HG02852 (cell line): ENCODE results near the gene ANXA2R.
"Not testable (repeated sequence)": the region's sequence is repeated elsewhere in the genome, so short reads cannot be mapped to it uniquely, and the experiment has no call there.

Source experiments
- ATAC-seq: cut with Tn5 transposase; IDR thresholded peaks from one replicate; pipeline ENCODE4 v1.9.1; 2021; ENCODE audit warnings: mild to moderate bottlenecking, moderate library complexity; ENCODE audit not compliant: unreplicated experiment

Gene ANXA2R

GRCh38 chr5:43061352-43062075, 21.4 kb upstream of the ANXA2R start:
- no peak for ATAC-seq

GRCh38 chr5:43060020-43060419, 19.9 kb upstream of the ANXA2R start:
- ATAC-seq = not testable (repeated sequence)

- not testable (repeated sequence) for ATAC-seq
Observed at GRCh38 chr5:43055098-43055497, 15.0 kb upstream of the ANXA2R start.

GRCh38 chr5:43051684-43052083, 11.6 kb upstream of the ANXA2R start:
- ATAC-seq = no peak

GRCh38 chr5:43050384-43050783, 10.3 kb upstream of the ANXA2R start:
- no peak for ATAC-seq

DNA sequence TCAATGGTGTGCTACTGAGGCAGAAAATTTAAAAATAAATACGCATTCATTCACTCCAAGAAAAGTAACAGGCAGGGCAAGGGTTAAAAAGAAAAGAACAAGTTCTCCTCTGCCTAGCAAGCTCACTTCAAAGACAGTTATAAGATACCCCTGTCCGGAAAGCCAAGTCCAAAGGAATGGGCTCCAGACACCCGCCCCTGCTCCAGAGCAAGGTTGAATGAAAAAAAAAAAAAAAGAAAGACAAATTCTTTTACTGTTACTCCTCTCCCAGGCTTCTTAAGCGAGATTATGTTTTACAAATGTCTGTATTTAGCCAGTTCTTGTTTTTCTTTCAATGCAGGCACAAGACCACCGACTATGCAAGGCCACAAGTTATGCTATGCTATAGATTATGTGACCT, 9.1 kb upstream of the ANXA2R start:
- ATAC-seq = no peak

GRCh38 chr5:43046474-43046873, 6.4 kb upstream of the ANXA2R start:
- no peak for ATAC-seq

GRCh38 chr5:43045236-43045635, 5.1 kb upstream of the ANXA2R start:
- ATAC-seq = no peak

- no peak for ATAC-seq
Observed at GRCh38 chr5:43044181-43044914, 4.2 kb upstream of the ANXA2R start.

- no peak for ATAC-seq
Observed at GRCh38 chr5:43043400-43043756, 3.3 kb upstream of the ANXA2R start.

DNA sequence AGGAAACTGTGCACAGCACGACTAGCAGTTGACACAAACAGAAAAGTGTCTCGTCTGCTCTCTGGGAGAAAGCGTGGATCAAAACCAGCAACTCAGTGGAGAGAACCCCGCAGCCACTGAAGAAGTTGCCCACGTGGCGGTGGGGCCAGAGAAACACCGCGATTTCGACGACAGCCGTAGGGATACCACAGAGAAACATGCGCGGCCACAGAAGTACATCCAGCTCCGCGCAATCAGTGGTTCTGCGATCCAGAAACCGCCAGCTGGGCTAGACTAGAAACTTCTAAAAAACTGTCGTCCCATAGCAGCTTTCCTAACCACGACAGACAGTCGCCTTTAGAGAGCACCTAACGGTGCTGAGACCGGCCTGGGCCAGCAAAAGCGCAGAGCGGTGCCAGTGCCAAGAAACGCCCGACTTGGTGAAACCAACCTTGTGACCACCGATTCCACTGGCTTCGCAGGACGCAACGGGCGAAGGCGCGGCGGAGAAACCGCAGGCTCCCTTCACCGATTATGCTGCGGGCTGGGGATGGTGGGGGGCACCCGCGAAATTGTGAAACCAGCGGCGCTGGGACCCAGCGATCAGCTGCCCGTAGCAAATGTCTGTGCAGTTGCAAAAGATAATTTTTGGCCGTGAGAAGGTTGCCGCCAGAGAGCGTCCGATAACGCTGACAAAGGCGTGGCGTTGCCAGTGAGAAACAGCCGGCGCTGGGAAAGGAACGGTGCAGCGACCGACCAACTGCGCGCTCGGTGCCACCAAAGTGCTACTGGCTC, 2.7 kb upstream of the ANXA2R start:
- ATAC-seq = peak; percentile 25

DNA sequence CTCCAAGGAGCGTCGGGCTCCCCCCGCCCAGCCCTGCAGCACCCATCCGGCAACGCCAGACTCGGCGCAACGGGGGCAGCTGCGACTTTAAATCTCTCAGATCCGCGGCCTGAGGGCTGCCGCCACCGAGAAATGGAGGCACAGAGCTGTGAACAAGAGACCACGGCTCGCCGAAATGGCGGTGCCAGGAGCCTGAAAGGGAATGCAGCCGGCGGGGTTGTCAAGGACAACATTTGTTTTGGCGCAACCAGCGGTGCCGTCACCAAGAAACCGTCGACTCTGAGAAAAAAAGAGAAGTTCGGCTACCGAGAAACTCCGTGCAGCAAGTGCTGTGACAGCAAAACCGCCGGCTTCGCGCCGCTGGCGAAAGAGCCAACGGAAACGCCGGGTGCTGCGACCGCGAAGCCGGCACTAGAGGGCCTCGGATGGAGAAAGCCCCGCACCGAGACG, 2.1 kb upstream of the ANXA2R start:
- peak; percentile 26 for ATAC-seq

DNA sequence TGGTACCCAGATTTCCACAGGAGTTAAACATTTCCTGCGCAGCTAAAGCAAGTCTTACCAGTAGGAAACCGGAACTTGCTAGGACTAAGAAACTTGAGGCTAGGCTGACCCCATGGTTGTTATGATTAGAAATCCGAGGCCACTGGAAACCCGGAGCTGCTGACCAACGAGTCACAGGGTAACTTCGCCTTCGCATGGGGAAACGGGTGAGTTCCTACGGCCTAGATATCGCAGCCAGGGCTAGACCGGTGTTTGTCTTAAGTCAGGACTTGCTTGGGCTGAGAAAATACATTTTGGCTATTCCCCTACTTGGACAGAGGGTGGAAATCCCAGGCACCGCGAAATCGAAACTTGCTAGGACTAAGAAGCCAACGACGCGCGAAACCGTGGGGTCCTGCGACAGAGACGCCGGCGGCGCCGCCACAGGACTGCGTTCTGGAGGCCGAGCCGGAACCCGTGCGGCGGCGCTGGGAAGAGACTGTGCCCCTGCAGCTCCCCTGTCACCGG, 1.6 kb upstream of the ANXA2R start:
- peak; percentile 22 for ATAC-seq

GRCh38 chr5:43041110-43041668, 1.1 kb upstream of the ANXA2R start:
- ATAC-seq = no peak

DNA sequence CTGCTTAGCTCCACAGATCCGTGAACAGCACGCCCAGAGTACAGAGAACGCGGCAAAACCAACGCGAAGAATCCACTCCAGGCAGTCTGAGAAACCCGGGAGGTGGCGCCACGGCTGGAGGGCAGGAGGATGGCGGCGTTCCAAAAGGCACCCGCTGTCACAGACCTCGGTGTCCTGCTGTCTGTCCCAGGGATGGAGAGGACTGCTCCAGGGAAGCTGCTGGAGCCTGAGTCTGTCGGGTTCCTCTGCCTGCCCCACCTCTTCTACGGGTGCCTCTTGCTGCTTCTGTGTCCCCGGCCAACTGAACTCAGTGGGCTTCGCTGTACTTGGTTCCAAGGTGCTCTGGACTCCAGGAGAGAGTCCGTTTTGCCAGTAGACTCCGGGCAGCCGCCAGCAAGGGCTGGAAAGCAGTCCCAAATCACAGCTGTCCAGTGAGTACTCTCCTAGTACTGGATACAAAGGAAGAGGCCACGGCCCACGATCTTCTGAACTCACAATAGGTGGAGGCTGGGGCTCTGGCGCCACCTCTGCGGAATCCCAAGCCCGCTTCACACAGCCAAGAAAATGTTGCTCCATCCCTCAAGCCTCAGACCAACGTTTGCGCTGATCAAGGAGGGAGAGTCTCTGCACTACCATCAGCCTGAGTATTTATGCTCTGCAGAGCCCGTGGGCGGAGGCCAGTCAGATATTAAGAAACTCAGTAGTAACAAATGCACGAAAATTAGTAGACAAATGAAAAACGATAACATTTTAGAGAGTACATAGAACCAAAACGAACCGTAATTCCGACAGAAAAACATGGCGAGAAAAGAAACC, 440 bp downstream of the ANXA2R start:
- ATAC-seq = no peak

GRCh38 chr5:43039152-43039470, 1.0 kb downstream of the ANXA2R start:
- no peak for ATAC-seq

- no peak for ATAC-seq
Observed at GRCh38 chr5:43038496-43038989, 1.6 kb downstream of the ANXA2R start.

DNA sequence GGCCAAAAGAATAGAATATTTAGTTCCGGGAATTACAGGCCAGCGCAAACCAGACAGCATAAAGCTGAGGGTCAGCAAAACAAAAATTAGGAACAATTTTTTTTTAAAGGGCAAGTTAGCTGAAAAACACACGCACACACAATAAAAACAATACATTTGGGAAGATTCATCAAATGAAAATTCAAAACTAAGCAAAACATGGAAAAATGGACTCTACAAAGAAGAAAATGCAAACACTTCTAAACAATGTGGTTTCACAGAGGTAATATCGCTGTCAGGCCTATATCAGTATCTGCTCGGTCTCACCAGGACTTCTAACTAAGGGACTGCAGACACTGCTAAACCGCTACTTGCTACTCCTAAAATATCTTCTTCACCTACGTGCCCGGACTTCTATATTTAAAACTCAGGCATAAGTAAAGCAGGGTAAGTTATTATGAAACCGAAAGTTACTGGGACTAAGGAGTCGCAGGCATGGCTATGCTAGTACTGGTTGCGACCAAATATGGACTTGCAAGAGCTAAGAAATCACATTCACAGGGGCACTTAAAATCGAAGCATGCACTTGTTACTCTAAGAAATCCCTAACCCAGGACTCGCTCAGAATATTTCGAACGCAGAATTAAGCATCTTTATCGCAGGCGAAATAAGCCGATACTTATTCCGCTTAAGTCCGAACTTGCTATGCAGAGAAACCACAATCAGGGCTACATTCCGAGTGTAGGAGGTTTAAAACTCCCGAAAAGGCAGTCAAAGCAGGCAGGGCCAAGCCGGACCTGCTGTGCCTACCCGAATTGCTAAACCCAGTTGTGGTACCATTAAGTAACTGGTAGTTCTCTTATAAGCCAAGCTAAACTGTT, 2.3 kb downstream of the ANXA2R start:
- ATAC-seq = peak; percentile 13

GRCh38 chr5:43036856-43037635, 3.1 kb downstream of the ANXA2R start:
- ATAC-seq = no peak
